Common myeloid progenitor, CD34-positive (primary cell): ENCODE results near the gene JAKMIP1.

Experiments used
- CTCF ChIA-PET: fragments of 350-600 bp; sonication (Branson Sonifier 250); formaldehyde crosslinking; loops from one replicate; lab custom pipeline; 2021; ENCODE audit warnings: antibody characterized with exemption; lab: Charles Lee
- POLR2A ChIA-PET: fragments of 350-600 bp; sonication (Branson Sonifier 250); formaldehyde crosslinking; loops from one replicate; lab custom pipeline; 2021; ENCODE audit warnings: antibody characterized with exemption; lab: Charles Lee
- DNase-seq, 3 donors: peaks; one replicate each; pipeline versions ENCODE4 v3.0.0 to v3.0.0-alpha.2; 2013
- H3K27ac ChIP-seq, 2 experiments: 1 replicate in 1 of 2; 2 replicates in 1 of 2; pipeline ENCODE4 v1.7.0; 2013; ENCODE audit warnings: inconsistent platforms in 2 of 2, low read length in 2 of 2, mild to moderate bottlenecking in 2 of 2, low read depth in 1 of 2, moderate library complexity in 1 of 2; ENCODE audit not compliant: severe bottlenecking in 2 of 2, insufficient read depth in 1 of 2, poor library complexity in 1 of 2
- H3K27me3 ChIP-seq, 5 experiments: replicated peaks in 2 of 5; 1 replicate in 3 of 5; 2 replicates in 2 of 5; pipeline versions ENCODE4 v1.6.1 to v1.7.0; 2013; ENCODE audit warnings: low read length in 4 of 5, mild to moderate bottlenecking in 2 of 5, moderate library complexity in 2 of 5, inconsistent platforms in 1 of 5; ENCODE audit not compliant: insufficient read depth in 5 of 5, control insufficient read depth in 4 of 5
- H3K36me3 ChIP-seq, 4 experiments: 1 replicate in 2 of 4; 2 replicates in 2 of 4; pipeline versions ENCODE4 v1.6.1 to v1.7.0; 2013; ENCODE audit warnings: low read length in 3 of 4, control low read depth in 1 of 4, mild to moderate bottlenecking in 1 of 4; ENCODE audit not compliant: control insufficient read depth in 4 of 4, insufficient read depth in 4 of 4
- H3K4me1 ChIP-seq, 4 experiments: 1 replicate in 3 of 4; 2 replicates in 1 of 4; pipeline versions ENCODE4 v1.6.1 to v1.7.1; 2013; ENCODE audit warnings: low read length in 3 of 4, mild to moderate bottlenecking in 3 of 4, control low read depth in 1 of 4, inconsistent platforms in 1 of 4, moderate library complexity in 1 of 4; ENCODE audit not compliant: control insufficient read depth in 4 of 4, insufficient read depth in 4 of 4; ENCODE audit errors: control extremely low read depth in 1 of 4
- H3K4me3 ChIP-seq, 7 experiments: 1 replicate in 4 of 7; 2 replicates in 3 of 7; pipeline versions ENCODE4 v1.5.1 to v1.7.0; 2013; ENCODE audit warnings: mild to moderate bottlenecking in 7 of 7, low read length in 6 of 7, moderate library complexity in 6 of 7, inconsistent platforms in 2 of 7, low read depth in 2 of 7, control low read depth in 1 of 7; ENCODE audit not compliant: insufficient read depth in 4 of 7, control insufficient read depth in 1 of 7; ENCODE audit errors: extremely low read depth in 1 of 7
- H3K9me3 ChIP-seq, 5 experiments: 1 replicate in 4 of 5; 2 replicates in 1 of 5; pipeline versions ENCODE4 v1.6.1 to v1.7.1; 2013; ENCODE audit warnings: low read length in 4 of 5, mild to moderate bottlenecking in 2 of 5, inconsistent platforms in 1 of 5, low read depth in 1 of 5, moderate library complexity in 1 of 5; ENCODE audit not compliant: control insufficient read depth in 4 of 5, insufficient read depth in 2 of 5; ENCODE audit errors: control extremely low read depth in 1 of 5
- WGBS: methylation state at CpG from one replicate; pipeline ENCODE4 v1.1.5; 2013; ENCODE audit not compliant: insufficient coverage; 5-methylcytosine and 5-hydroxymethylcytosine counted together

JAKMIP1 gene

GRCh38 chr4:6078560-6078959, 121.8 kb downstream of the JAKMIP1 start:
- H3K27ac ChIP-seq: no peak overlapping the region
- no peak overlapping the region for H3K4me3 ChIP-seq
- 90% methylated on average over 2 of the region's 7 CpGs for WGBS
- DNase-seq: no peak
- ChIA-PET POLR2A (no interaction called here), CTCF (no interaction called here)
- H3K27me3 ChIP-seq: peaks cover 0 to 9% (median 0%) of the 10 kb centered on the region in 5 experiments
- no peaks in the 10 kb centered on the region for H3K4me1 ChIP-seq
- no peaks in the 10 kb centered on the region for H3K36me3 ChIP-seq
- no peaks in the 10 kb centered on the region for H3K9me3 ChIP-seq

- Histone ChIP-seq H3K36me3 (no peaks in the 10 kb centered on the region), H3K4me3 (no peak overlapping the region), H3K27me3 (peaks cover 0 to 6% (median 0%) of the 10 kb centered on the region in 5 experiments), H3K9me3 (no peaks in the 10 kb centered on the region), H3K4me1 (peaks cover 0 to 10% (median 5%) of the 10 kb centered on the region in 4 experiments), H3K27ac (no peak overlapping the region)
- ChIA-PET POLR2A (no interaction called here), CTCF (interaction anchor here (0.7 kb wide), 1 partner anchor 86 kb away, joined by 3 read pairs; no protein-coding TSS in a partner anchor)
- WGBS: 83% methylated on average over 1 of the region's 1 CpG
- DNase-seq: peak in 1 of 3 donors; percentile 19
These were observed 124.0 kb downstream of the JAKMIP1 start for GRCh38 chr4:6076391-6076790.

- H3K27ac ChIP-seq: no peak overlapping the region
- ChIA-PET POLR2A (no interaction called here), CTCF (interaction anchor here (1.6 kb wide), 1 partner anchor 20 kb away, joined by 3 read pairs; no protein-coding TSS in a partner anchor)
- H3K4me1 ChIP-seq: peaks cover 0 to 20% (median 8%) of the 10 kb centered on the region in 4 experiments
- H3K9me3 ChIP-seq: no peaks in the 10 kb centered on the region
- H3K4me3 ChIP-seq: no peak overlapping the region
- no peaks in the 10 kb centered on the region for H3K36me3 ChIP-seq
- WGBS: 100% methylated on average over 5 of the region's 6 CpGs
- H3K27me3 ChIP-seq: peaks cover 0 to 4% (median 0%) of the 10 kb centered on the region in 5 experiments
- DNase-seq: no peak
These were observed 125.6 kb downstream of the JAKMIP1 start for GRCh38 chr4:6074758-6075157.

GRCh38 chr4:6071959-6072720, 128.2 kb downstream of the JAKMIP1 start:
- WGBS: 82% methylated on average over 6 of the region's 8 CpGs
- Histone ChIP-seq H3K9me3 (no peaks in the 10 kb centered on the region), H3K36me3 (no peaks in the 10 kb centered on the region), H3K27me3 (no peaks in the 10 kb centered on the region), H3K4me1 (peaks cover 0 to 36% (median 15%) of the 10 kb centered on the region in 4 experiments), H3K4me3 (no peak overlapping the region), H3K27ac (no peak overlapping the region)
- no peak for DNase-seq
- ChIA-PET CTCF (interaction anchor here (1.4 to 1.9 kb wide), 4 partner anchors 10 to 74 kb away, joined by 4 to 9 read pairs (median 6); no protein-coding TSS in a partner anchor), POLR2A (no interaction called here)

- Histone ChIP-seq H3K36me3 (no peaks in the 10 kb centered on the region), H3K27ac (no peak overlapping the region), H3K4me3 (no peak overlapping the region), H3K4me1 (peaks cover 0 to 36% (median 15%) of the 10 kb centered on the region in 4 experiments), H3K27me3 (no peaks in the 10 kb centered on the region), H3K9me3 (no peaks in the 10 kb centered on the region)
- 68% methylated on average over 14 of the region's 14 CpGs for WGBS
- peak in 2 of 3 donors; percentile 34 to 45 for DNase-seq
- ChIA-PET CTCF (interaction anchor here (1.5 to 1.9 kb wide), 3 partner anchors 9 to 73 kb away, joined by 5 to 9 read pairs (median 6); no protein-coding TSS in a partner anchor), POLR2A (no interaction called here)
These were observed 129.0 kb downstream of the JAKMIP1 start for GRCh38 chr4:6071191-6071958.

GRCh38 chr4:6069845-6070709, 130.3 kb downstream of the JAKMIP1 start:
- Histone ChIP-seq H3K27ac (no peak overlapping the region), H3K36me3 (no peaks in the 10 kb centered on the region), H3K9me3 (no peaks in the 10 kb centered on the region), H3K27me3 (no peaks in the 10 kb centered on the region), H3K4me1 (peaks cover 0 to 36% (median 15%) of the 10 kb centered on the region in 4 experiments), H3K4me3 (no peak overlapping the region)
- ChIA-PET CTCF (interaction anchor here (1.5 kb wide), 1 partner anchor 38 kb away, joined by 3 read pairs; no protein-coding TSS in a partner anchor), POLR2A (no interaction called here)
- 72% methylated on average over 27 of the region's 29 CpGs for WGBS
- no peak for DNase-seq
